Kidney capillary endothelial cell (primary cell): Measurements from ENCODE around the gene LRP3.
"Not testable (repeated sequence)": the region's sequence is repeated elsewhere in the genome, so short reads cannot be mapped to it uniquely, and the experiment has no call there.

ENCODE experiments used
- DNase-seq: peaks from one replicate; pipeline ENCODE4 v3.0.0-alpha.2; 2018; ENCODE audit warnings: low spot score

Gene LRP3

GRCh38 chr19:33202546-33203507 is 8.7 kb downstream of the LRP3 start:
- no peak for DNase-seq

GRCh38 chr19:33203529-33203928 is 9.4 kb downstream of the LRP3 start:
- no peak for DNase-seq

- DNase-seq: no peak
These were observed 10.2 kb downstream of the LRP3 start for GRCh38 chr19:33204136-33204973.

- DNase-seq: no peak
These were observed 11.0 kb downstream of the LRP3 start for GRCh38 chr19:33205110-33205509.

- DNase-seq: no peak
These were observed 11.6 kb downstream of the LRP3 start for GRCh38 chr19:33205531-33206260.

GRCh38 chr19:33206261-33207039 is 12.3 kb downstream of the LRP3 start:
- DNase-seq: no peak

GRCh38 chr19:33207040-33207620 is 13.0 kb downstream of the LRP3 start:
- no peak for DNase-seq

- DNase-seq: no peak
These were observed 13.8 kb downstream of the LRP3 start for GRCh38 chr19:33207903-33208302.

GRCh38 chr19:33208371-33208895 is 14.3 kb downstream of the LRP3 start:
- DNase-seq: no peak

GRCh38 chr19:33208904-33209849 is 15.0 kb downstream of the LRP3 start:
- DNase-seq: no peak

GRCh38 chr19:33209850-33210230 is 15.7 kb downstream of the LRP3 start:
- not testable (repeated sequence) for DNase-seq

GRCh38 chr19:33210266-33210940 is 16.3 kb downstream of the LRP3 start:
- DNase-seq: no peak

- DNase-seq: no peak
These were observed 17.8 kb downstream of the LRP3 start for GRCh38 chr19:33211794-33212435.

GRCh38 chr19:33212436-33213172 is 18.5 kb downstream of the LRP3 start:
- no peak for DNase-seq

- DNase-seq: no peak
These were observed 20.5 kb downstream of the LRP3 start for GRCh38 chr19:33214596-33214995.

GRCh38 chr19:33215438-33216197 is 21.5 kb downstream of the LRP3 start:
- no peak for DNase-seq

- no peak for DNase-seq
These were observed 22.2 kb downstream of the LRP3 start for GRCh38 chr19:33216198-33216830.
